ENCODE measurements around the gene PCDHB14. TPM values are rescaled to one million over a fixed set of nuclear protein-coding genes. Genes with fewer than 3 reads are reported as not detected.
"Not testable (repeated sequence)": the region's sequence is repeated elsewhere in the genome, so short reads cannot be mapped to it uniquely, and the experiment has no call there.

The PCDHB14 gene
- polyA plus RNA-seq, 1 donor (not counting 4 experiments of a cell fraction or from before 2014, with no cell fraction given), result 0.13 TPM

GRCh38 chr5:141186897-141187512 lies 36.1 kb upstream of the PCDHB14 start, which contains the start of gene PCDHB9:
Gene PCDHB9, plus strand, starts transcription at chr5:141187161. Its CDS starts 158 bp downstream, at chr5:141187319.
- no peaks in the 10 kb centered on the region for H3K9me3 ChIP-seq (ENCODE audit: control insufficient read depth, low read depth, low read length)

GRCh38 chr5:141188682-141189081 lies 34.5 kb upstream of the PCDHB14 start:
- H3K9me3 ChIP-seq (ENCODE audit: control insufficient read depth, low read depth, low read length); H3K79me2 ChIP-seq (ENCODE audit: control insufficient read depth, insufficient read depth, low read length); H3K9ac ChIP-seq (ENCODE audit: control insufficient read depth, extremely low read depth, insufficient read depth, low read length); H3K4me3 ChIP-seq (ENCODE audit: control insufficient read depth in 2 of 3, extremely low read depth in 1 of 3, insufficient read depth in 2 of 3, low read depth in 1 of 3, low read length in 3 of 3); FAIRE-seq; H3K36me3 ChIP-seq (ENCODE audit: control insufficient read depth in 2 of 2, extremely low read depth in 1 of 2, insufficient read depth in 2 of 2, low read length in 2 of 2); DNase-seq (ENCODE audit: low read depth, low spot score); H3K27me3 ChIP-seq (ENCODE audit: control insufficient read depth, extremely low read depth, insufficient read depth, low read length); H3K4me1 ChIP-seq (ENCODE audit: control insufficient read depth, extremely low read depth, insufficient read depth, low read length); dilution Hi-C loops (cut with MboI; ENCODE audit: extremely low pct_ligation_motif_present, low sequenced_read_pairs); H2AFZ ChIP-seq (ENCODE audit: control insufficient read depth, low read length); H3K4me2 ChIP-seq (ENCODE audit: control insufficient read depth, extremely low read depth, insufficient read depth, low read depth, low read length); H4K20me1 ChIP-seq (ENCODE audit: control insufficient read depth, extremely low read depth, insufficient read depth, low read length); H3K9me1 ChIP-seq (ENCODE audit: control insufficient read depth, extremely low read depth, insufficient read depth, low read length); H3K27ac ChIP-seq (ENCODE audit: control insufficient read depth, insufficient read depth, low read length): not testable (repeated sequence)

More at GRCh38 chr5:141186897-141187512, 36.1 kb upstream of the PCDHB14 start, which contains the start of gene PCDHB9:
- Histone ChIP-seq H3K4me2 (ENCODE audit: control insufficient read depth, extremely low read depth, insufficient read depth, low read depth, low read length) (no peak within 1 kb of the TSS), H4K20me1 (ENCODE audit: control insufficient read depth, extremely low read depth, insufficient read depth, low read length) (no peaks in the 10 kb centered on the region), H3K36me3 (ENCODE audit: control insufficient read depth in 2 of 2, extremely low read depth in 1 of 2, insufficient read depth in 2 of 2, low read length in 2 of 2) (no peaks in the 10 kb centered on the region), H3K79me2 (ENCODE audit: control insufficient read depth, insufficient read depth, low read length) (no peaks in the 10 kb centered on the region), H3K4me3 (ENCODE audit: control insufficient read depth in 2 of 3, extremely low read depth in 1 of 3, insufficient read depth in 2 of 3, low read depth in 1 of 3, low read length in 3 of 3) (no peak within 1 kb of the TSS), H3K4me1 (ENCODE audit: control insufficient read depth, extremely low read depth, insufficient read depth, low read length) (no peaks in the 10 kb centered on the region), H3K27ac (ENCODE audit: control insufficient read depth, insufficient read depth, low read length) (no peak within 1 kb of the TSS), H3K27me3 (ENCODE audit: control insufficient read depth, extremely low read depth, insufficient read depth, low read length) (no peaks in the 10 kb centered on the region), H3K9ac (ENCODE audit: control insufficient read depth, extremely low read depth, insufficient read depth, low read length) (no peak within 1 kb of the TSS), H3K9me1 (ENCODE audit: control insufficient read depth, extremely low read depth, insufficient read depth, low read length) (no peaks in the 10 kb centered on the region), H2AFZ (ENCODE audit: control insufficient read depth, low read length) (no peak within 1 kb of the TSS)
- FAIRE-seq, result no peak
- no peak for DNase-seq (ENCODE audit: low read depth, low spot score)
- dilution Hi-C loops (cut with MboI; ENCODE audit: extremely low pct_ligation_motif_present, low sequenced_read_pairs), result no loop called here
- TF ChIP-seq EZH2 (IDR thresholded peaks at IDR 0.05; ENCODE audit: low read length) (no peak), CTCF (optimal IDR thresholded peaks at IDR 0.05 in 1 of 3, IDR thresholded peaks at IDR 0.05 in 1 of 3, conservative IDR thresholded peaks at IDR 0.05 in 1 of 3; ENCODE audit: extremely low read depth in 1 of 3, insufficient read depth in 2 of 3, low read length in 3 of 3) (peak in 2 of 3 experiments; percentile 13 to 24)

GRCh38 chr5:141189131-141189530 lies 34.0 kb upstream of the PCDHB14 start:
- H3K79me2 ChIP-seq (ENCODE audit: control insufficient read depth, insufficient read depth, low read length); FAIRE-seq; H3K36me3 ChIP-seq (ENCODE audit: control insufficient read depth in 2 of 2, extremely low read depth in 1 of 2, insufficient read depth in 2 of 2, low read length in 2 of 2); H3K4me2 ChIP-seq (ENCODE audit: control insufficient read depth, extremely low read depth, insufficient read depth, low read depth, low read length); H3K9me1 ChIP-seq (ENCODE audit: control insufficient read depth, extremely low read depth, insufficient read depth, low read length); DNase-seq (ENCODE audit: low read depth, low spot score); H3K9ac ChIP-seq (ENCODE audit: control insufficient read depth, extremely low read depth, insufficient read depth, low read length); H3K4me1 ChIP-seq (ENCODE audit: control insufficient read depth, extremely low read depth, insufficient read depth, low read length); dilution Hi-C loops (cut with MboI; ENCODE audit: extremely low pct_ligation_motif_present, low sequenced_read_pairs); H3K27ac ChIP-seq (ENCODE audit: control insufficient read depth, insufficient read depth, low read length); H4K20me1 ChIP-seq (ENCODE audit: control insufficient read depth, extremely low read depth, insufficient read depth, low read length); H3K9me3 ChIP-seq (ENCODE audit: control insufficient read depth, low read depth, low read length); H2AFZ ChIP-seq (ENCODE audit: control insufficient read depth, low read length); H3K4me3 ChIP-seq (ENCODE audit: control insufficient read depth in 2 of 3, extremely low read depth in 1 of 3, insufficient read depth in 2 of 3, low read depth in 1 of 3, low read length in 3 of 3); H3K27me3 ChIP-seq (ENCODE audit: control insufficient read depth, extremely low read depth, insufficient read depth, low read length): not testable (repeated sequence)

Data from keratinocyte (primary cell).